Measurements from ENCODE around the gene CENPT. TPM values are rescaled to one million over a fixed set of nuclear protein-coding genes. Genes with fewer than 3 reads are reported as not detected.

The CENPT gene, protein sequence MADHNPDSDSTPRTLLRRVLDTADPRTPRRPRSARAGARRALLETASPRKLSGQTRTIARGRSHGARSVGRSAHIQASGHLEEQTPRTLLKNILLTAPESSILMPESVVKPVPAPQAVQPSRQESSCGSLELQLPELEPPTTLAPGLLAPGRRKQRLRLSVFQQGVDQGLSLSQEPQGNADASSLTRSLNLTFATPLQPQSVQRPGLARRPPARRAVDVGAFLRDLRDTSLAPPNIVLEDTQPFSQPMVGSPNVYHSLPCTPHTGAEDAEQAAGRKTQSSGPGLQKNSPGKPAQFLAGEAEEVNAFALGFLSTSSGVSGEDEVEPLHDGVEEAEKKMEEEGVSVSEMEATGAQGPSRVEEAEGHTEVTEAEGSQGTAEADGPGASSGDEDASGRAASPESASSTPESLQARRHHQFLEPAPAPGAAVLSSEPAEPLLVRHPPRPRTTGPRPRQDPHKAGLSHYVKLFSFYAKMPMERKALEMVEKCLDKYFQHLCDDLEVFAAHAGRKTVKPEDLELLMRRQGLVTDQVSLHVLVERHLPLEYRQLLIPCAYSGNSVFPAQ
- 20.4 and 27.4 TPM in 2 replicates for total RNA-seq (2014; rRNA removed; shearing (Covaris generic); ENCODE audit: low replicate concordance)

DNA sequence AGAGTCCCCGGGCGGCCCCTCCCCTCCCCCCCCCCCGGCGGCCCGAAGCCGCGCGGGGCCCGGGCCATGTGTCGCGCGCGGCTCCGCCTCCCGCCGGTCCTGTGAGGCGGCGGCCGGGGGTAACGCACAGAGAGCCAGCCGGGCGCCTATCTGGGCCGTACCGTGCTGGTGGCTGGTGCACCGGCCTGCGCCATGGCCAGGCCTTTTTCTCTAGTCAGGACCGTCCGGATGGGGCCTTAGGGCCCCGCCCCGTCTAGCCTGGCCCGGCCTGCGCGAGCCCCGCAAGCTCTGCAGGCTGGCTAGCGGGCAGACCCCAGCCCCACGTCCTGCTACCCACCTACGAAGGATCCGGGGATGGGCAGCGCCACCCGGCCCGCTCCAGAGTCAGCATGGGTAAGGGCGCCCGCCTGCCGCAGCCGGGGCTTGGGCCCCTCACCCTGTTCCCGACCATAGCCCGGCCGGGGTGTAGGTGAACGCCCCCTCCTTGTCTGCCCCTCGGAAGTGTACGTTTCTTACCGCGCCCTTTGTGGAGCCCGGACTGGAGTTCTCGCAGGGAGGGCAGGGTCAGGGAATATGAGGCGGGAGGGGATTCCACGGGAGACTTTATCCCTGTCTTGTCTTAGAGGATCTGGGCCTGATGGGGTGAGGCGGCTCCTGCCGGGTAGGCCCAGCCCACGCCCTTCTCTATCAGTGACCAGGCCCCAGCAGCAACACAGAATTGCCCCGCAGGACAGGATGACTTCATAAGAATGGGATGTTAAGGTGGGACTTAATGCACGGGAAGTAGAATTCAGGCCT lies at the start of gene CENPT:
CENPT (minus strand) TSS at position 630 of the 798 bp plus-strand sequence. CDS start 13,834 bp downstream, outside the sequence.
- DNase-seq = peak; percentile 53
- peaks cover 12% of the 10 kb centered on the region for H3K36me3 ChIP-seq
- H3K9me3 ChIP-seq = no peaks in the 10 kb centered on the region
- H3K4me3 ChIP-seq = peak within 1 kb of the TSS; percentile 78
- H3K27me3 ChIP-seq = no peaks in the 10 kb centered on the region

DNA sequence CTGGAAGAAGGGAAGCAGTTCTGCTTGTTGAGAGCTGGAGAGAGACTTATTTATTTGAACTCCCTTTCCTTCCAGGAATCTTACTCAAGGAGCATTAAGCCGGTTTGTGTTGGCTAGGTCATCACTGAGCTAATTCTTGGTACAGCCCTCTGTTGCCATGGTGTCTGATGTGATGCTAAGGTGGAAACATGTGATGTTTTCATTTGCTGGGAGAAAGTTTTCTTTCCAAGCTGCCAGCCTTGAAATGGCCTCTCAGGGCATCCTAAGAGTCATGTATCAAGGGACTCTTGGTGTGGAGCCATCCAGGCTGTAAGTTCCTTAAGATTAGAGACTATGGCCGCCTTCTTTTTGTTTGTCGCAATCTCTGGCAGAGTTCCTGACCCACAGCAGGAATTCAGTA lies 49.7 kb upstream of the CENPT start:
- Histone ChIP-seq H3K9me3 (no peaks in the 10 kb centered on the region), H3K36me3 (no peaks in the 10 kb centered on the region), H3K27me3 (no peaks in the 10 kb centered on the region), H3K4me3 (no peak overlapping the region)
- peak; percentile 20 for DNase-seq

DNA sequence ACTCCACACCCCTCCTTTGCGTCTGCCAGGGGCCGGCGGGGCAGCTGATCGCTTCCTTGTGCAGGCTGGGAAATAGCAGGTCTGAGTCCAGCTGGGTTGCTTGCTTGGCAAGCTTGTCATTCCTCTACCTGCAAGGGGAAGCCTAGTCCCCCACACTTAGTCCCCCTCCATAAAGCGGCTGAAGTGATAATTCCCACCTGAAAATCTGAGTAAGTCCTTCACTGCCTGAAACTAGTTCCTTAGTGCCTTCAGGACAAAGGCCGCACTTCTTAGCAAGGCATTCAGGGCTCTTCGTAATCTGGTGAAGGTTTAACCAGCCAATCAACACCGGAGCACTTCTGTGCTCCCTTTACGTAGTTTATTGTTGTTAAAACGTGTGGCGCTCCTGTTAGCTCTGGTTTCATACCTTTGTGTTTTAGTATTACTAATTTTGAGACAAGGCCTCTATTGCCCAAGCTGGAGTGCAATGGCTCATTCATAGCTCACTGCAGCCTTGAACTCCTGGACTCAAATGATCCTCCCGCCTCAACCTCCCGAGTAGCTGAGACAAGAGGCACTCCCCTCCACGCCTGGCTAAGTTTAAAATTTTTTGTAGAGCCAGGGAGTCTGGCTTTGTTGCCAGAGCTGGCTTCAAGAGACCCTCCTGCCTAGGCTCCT lies 46.4 kb upstream of the CENPT start:
- H3K9me3 ChIP-seq = no peaks in the 10 kb centered on the region
- no peak for DNase-seq
- H3K27me3 ChIP-seq = no peaks in the 10 kb centered on the region
- H3K36me3 ChIP-seq = no peaks in the 10 kb centered on the region
- peak overlapping the region; percentile 75 for H3K4me3 ChIP-seq

DNA sequence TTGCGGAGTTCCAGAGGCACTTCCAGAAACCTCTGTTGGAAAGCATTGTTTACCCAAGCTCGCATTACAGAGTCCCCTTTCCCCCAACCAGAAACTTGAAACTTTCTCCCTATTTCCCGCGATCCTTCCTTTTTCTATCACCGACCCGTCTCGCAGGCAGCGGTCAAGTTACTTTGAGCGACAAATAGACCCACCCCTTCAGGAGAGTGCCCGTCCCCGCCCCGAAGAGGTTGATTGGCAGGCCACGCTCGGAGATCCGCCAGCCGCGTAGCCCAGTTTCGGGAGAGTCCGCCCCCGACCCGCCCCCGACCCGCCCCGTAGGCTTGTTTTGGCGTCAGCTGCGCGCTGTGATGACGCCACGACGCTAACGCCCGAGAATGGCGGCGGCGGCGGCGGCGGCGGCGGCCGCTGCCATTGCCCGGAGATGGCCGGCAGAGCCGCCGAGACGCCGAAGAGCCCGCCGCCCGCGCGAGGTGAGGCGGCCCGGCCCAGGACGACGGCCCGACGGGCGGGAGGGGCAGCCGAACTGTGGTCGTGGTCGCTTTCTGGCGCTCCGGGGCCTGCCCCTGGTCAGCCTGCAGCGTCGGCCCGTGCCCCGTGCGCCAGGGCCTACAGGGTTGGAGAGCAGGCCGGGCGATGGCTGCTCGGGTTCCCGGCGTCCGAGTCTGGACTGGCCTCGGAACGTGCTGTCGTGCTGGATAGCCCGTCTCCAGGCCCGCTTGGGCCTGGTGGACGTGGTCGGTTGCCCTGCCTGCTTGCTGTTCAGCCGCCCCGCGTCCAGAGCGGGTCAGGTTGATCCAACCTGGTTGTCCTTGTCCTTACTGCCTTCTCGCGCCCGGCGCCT lies 45.6 kb upstream of the CENPT start, which contains the start of gene PSKH1:
PSKH1 (plus strand) TSS at position 356 of the 844 bp plus-strand sequence. CDS start 15,496 bp downstream, outside the sequence.
- DNase-seq = peak; percentile 88
- no peaks in the 10 kb centered on the region for H3K27me3 ChIP-seq
- H3K36me3 ChIP-seq = no peaks in the 10 kb centered on the region
- peak within 1 kb of the TSS; percentile 75 for H3K4me3 ChIP-seq
- H3K9me3 ChIP-seq = no peaks in the 10 kb centered on the region

DNA sequence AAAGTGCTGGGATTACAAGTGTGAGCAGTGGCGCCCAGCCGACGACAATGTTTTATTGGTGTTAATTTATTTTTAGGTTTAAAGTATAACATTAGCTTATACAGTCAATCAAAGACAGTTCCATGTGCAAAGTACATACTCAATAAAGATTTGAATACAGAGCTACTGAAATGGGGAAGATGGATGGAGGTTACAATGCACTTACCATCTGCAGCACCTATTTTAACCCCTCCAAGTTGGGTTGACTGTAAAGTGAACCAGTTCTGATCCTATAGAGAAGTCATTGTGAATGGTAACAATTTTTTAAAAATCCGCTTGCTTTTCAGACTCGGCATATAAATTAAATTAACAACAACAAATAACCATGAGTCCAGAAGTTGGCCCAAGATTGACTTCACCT lies 44.9 kb upstream of the CENPT start:
- H3K9me3 ChIP-seq = no peaks in the 10 kb centered on the region
- DNase-seq = no peak
- no peaks in the 10 kb centered on the region for H3K36me3 ChIP-seq
- H3K27me3 ChIP-seq = no peaks in the 10 kb centered on the region
- peak overlapping the region; percentile 75 for H3K4me3 ChIP-seq

DNA sequence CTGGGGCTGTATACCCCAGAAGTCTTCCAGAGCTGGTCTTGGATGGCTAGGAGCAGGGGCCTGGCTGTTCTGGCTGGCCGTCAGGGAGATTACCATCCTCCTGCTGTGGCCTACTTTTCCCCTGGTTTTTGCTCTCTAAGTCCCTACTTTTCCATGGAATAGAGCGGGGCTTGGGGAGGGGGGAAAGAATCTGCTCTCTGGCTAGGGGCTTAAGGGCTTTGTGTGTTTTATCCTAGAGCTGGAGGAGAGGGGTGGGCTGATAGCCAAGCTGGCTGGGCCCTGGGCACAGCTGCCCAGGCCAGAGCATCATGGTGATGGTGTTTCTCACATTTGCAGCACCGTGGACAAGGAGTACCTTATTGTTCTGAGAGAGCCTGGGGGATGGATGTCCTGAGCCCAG lies 40.8 kb upstream of the CENPT start:
- no peaks in the 10 kb centered on the region for H3K9me3 ChIP-seq
- no peaks in the 10 kb centered on the region for H3K27me3 ChIP-seq
- no peak for DNase-seq
- peaks cover 9% of the 10 kb centered on the region for H3K36me3 ChIP-seq
- H3K4me3 ChIP-seq = no peak overlapping the region

DNA sequence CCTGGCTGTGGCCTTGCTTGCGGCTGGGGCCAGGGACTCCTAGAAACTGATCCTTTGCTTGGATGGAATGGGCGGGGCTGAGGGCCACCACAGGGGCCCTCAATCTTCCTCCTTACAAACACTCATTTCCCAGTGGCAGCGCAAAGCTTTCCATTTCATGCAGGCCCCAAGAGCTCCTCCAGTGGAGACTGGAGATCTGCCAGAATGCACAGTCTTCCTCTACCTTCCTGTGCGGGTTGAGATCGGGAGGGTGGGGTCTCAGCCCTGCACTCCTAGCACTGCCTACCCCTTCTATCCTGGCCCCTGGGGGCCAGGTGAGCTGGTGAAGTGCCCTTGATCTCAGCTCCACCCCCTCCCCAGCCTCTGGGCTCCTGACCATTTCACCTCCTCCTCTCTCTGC lies 38.9 kb upstream of the CENPT start:
- peaks cover 10% of the 10 kb centered on the region for H3K36me3 ChIP-seq
- no peak for DNase-seq
- H3K27me3 ChIP-seq = no peaks in the 10 kb centered on the region
- H3K4me3 ChIP-seq = no peak overlapping the region
- H3K9me3 ChIP-seq = no peaks in the 10 kb centered on the region

DNA sequence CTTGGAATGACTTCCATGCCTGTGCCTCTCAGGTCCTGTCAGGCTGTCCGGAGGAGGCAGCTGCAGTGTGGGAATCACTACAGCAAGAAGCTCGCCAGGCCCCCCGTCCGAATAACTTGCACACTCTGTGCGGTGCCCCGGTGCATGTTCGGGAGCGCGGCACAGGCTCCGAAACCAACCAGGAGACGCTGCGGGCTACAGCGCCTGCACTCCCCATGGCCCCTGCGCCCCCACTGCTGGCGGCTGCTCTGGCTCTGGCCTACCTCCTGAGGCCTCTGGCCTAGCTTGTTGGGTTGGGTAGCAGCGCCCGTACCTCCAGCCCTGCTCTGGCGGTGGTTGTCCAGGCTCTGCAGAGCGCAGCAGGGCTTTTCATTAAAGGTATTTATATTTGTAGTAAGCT lies 38.5 kb upstream of the CENPT start:
- no peaks in the 10 kb centered on the region for H3K27me3 ChIP-seq
- DNase-seq = no peak
- peaks cover 10% of the 10 kb centered on the region for H3K36me3 ChIP-seq
- no peak overlapping the region for H3K4me3 ChIP-seq
- no peaks in the 10 kb centered on the region for H3K9me3 ChIP-seq

DNA sequence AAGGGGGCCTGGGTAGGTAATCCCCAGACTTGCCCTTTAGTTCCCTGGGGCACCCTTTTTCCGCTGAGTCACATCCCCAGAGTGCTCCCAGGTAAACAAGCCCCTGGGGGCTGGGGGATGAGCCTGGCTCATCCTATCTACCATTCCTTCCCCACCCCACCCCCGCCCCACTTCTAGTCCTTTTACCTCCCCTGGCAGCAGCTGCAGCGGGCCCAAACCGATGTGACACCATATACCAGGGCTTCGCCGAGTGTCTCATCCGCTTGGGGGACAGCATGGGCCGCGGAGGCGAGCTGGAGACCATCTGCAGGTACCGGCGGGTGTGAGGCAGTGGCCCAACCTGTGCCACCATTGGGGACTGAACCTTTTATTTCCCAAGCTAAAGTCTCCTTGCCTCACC lies 38.1 kb upstream of the CENPT start:
- no peak for DNase-seq
- H3K4me3 ChIP-seq = no peak overlapping the region

DNA sequence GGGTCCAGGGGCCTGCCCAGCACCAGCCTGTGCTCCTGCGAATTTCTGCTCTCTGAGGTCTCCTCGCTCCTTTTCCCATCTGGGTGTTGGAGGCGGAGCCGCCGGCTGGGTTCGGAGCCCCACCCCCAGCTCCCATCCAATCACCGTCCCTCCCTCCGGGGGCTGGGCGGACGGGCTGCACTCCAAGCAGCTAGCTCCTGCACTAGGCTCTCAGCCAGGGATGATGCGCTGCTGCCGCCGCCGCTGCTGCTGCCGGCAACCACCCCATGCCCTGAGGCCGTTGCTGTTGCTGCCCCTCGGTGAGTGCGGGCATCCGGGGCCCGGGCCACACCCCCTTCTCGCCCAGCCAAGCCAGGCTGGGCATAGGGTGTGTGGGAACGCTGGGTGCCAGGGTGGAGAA lies 37.2 kb upstream of the CENPT start, which contains the start of gene NRN1L:
NRN1L (plus strand) TSS at position 202 of the 400 bp plus-strand sequence; CDS start at position 221, 19 bp downstream.
- DNase-seq = no peak
- Histone ChIP-seq H3K27me3 (no peaks in the 10 kb centered on the region), H3K9me3 (no peaks in the 10 kb centered on the region), H3K4me3 (no peak within 1 kb of the TSS), H3K36me3 (peaks cover 10% of the 10 kb centered on the region)

More for the DNA sequence above, 38.1 kb upstream of the CENPT start:
- H3K9me3 ChIP-seq = no peaks in the 10 kb centered on the region
- H3K27me3 ChIP-seq = no peaks in the 10 kb centered on the region
- peaks cover 10% of the 10 kb centered on the region for H3K36me3 ChIP-seq

DNA sequence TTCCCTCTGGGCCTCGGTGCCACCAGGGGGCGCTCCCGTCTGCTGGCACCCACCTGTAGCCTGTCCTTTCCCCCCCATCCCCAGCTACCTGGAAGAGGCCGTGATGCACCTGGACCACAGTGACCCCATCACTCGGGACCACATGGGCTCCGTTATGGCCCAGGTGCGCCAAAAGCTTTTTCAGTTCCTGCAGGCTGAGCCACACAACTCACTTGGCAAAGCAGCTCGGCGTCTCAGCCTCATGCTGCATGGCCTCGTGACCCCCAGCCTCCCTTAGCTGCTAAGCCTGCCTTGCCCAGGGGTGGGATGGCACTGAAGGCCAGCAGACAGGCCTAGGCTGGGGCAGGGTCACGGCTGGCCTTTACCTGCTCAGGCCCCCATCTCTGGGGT lies 36.4 kb upstream of the CENPT start:
- no peaks in the 10 kb centered on the region for H3K9me3 ChIP-seq
- H3K4me3 ChIP-seq = no peak overlapping the region
- peaks cover 12% of the 10 kb centered on the region for H3K36me3 ChIP-seq
- H3K27me3 ChIP-seq = no peaks in the 10 kb centered on the region
- DNase-seq = peak; percentile 18

DNA sequence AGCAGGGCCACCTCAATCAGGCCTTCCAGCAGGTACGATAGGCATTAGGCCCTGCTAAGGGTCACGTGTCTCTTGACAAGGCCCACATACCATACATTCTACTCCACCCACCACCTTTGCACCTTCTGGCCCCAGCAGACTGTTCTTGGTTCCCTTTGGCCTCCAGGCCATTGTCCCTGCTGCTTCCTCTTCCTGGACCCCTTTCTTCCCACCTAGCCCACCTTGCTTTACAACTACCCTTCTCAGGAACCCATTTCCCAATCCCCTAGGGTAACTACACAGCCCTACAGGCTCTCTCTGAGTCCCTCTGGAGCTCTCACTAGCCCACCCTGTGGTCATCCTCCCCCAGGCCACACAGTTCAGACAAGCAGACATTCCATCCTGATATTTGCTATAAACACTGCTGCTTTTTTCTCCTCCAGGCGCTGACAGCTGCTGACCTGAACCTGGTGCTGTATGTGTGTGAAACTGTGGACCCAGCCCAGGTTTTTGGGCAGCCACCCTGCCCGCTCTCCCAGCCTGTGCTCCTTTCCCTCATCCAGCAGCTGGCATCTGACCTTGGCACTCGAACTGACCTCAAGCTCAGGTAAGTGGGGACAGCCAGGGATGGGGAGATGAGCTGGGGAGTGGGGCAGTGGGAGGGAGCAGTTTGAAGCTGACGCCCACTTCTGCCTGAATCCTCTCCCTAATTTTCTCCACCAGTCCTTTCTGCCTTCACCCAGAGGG lies 35.8 kb upstream of the CENPT start:
- no peaks in the 10 kb centered on the region for H3K9me3 ChIP-seq
- H3K36me3 ChIP-seq = peaks cover 13% of the 10 kb centered on the region
- DNase-seq = no peak
- H3K27me3 ChIP-seq = no peaks in the 10 kb centered on the region
- no peak overlapping the region for H3K4me3 ChIP-seq

DNA sequence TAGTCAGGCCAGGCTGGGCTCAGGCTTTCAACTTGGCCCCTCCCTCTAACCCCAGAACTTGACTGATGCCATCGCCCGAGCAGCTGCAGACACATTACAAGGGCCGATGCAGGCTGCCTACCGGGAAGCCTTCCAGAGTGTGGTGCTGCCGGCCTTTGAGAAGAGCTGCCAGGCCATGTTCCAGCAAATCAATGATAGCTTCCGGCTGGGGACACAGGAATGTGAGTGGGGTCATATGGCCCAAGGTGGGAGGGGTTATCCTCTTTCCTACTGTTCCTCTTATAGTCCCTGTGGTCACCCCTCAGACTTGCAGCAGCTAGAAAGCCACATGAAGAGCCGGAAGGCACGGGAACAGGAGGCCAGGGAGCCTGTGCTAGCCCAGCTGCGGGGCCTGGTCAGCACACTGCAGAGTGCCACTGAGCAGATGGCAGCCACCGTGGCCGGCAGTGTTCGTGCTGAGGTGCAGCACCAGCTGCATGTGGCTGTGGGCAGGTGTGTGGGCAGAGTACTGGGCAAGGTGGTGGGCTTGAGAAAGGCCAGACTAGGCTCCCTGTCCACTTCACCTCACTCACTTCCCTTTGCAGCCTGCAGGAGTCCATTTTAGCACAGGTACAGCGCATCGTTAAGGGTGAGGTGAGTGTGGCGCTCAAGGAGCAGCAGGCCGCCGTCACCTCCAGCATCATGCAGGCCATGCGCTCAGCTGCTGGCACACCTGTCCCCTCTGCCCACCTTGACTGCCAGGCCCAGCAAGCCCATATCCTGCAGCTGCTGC lies 35.1 kb upstream of the CENPT start:
- Histone ChIP-seq H3K9me3 (no peaks in the 10 kb centered on the region), H3K36me3 (peaks cover 15% of the 10 kb centered on the region), H3K27me3 (no peaks in the 10 kb centered on the region), H3K4me3 (no peak overlapping the region)
- no peak for DNase-seq

DNA sequence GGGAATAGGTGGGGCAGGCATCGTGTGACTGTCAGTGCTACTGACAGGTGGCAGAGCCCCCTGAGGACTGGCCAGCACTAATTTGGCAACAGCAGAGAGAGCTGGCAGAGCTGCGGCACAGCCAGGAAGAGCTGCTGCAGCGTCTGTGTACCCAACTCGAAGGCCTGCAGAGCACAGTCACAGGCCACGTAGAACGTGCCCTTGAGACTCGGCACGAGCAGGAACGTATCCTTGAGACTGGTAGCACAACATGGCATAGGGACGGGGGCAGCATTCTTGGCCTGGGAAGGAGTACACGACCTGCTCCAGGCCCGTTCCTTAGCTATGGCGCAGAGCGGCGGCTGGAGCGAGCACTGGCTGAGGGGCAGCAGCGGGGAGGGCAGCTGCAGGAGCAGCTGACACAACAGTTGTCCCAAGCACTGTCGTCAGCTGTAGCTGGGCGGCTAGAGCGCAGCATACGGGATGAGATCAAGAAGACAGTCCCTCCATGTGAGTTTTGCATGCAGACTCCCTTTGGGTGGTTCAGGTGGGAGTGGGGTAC lies 34.2 kb upstream of the CENPT start:
- no peak for DNase-seq
- H3K36me3 ChIP-seq = peaks cover 15% of the 10 kb centered on the region
- no peaks in the 10 kb centered on the region for H3K9me3 ChIP-seq
- H3K27me3 ChIP-seq = no peaks in the 10 kb centered on the region
- no peak overlapping the region for H3K4me3 ChIP-seq
